ENCODE measurements around the gene ZNF423.

DNA sequence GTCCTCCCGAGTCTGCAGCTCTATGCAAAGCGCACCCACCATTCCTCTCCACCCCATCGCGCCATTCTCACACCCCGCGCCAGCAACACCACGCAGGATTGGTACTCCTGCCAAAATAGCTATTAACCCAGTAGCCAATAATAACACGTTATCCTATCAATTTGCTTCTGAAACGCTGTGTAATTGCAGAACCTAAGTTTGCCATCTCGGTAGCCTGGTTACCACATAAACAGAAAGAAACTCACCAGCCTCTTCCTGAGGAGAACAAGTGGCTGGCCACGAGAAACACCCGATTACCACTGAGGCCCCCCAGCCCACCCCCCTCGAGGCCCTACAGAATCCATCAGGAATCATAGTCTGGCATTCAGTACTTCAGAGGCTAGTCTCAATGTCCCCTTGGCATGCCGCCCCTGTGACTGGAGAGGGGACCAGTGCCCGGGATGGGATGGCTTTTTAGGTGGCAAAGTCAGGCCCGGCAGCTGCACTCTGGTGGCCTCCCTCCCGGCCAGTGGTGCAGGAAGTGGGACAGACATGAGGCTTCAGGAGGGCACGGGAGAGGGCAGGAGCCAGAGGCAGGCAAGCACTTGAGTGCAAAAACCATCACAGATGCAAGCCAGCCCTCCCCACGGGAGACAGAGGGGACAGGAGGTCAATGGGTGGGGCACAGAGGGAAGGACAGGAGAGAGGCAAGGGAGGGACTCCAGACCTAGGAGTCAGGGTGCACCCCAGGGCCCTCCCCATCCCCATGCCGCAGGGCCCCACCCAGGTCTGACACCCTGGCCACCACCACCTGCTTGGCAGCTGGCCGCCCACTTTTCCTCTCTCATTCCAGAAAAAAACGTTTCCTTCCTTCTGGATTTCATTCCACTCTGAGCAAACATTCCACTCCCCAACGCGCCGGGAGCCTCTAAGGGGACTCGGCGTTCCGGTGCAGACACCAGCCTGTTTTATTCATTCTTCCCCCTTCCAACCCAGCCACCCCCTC, 192.5 kb downstream of the ZNF423 start:
- TF ChIP-seq TAF1 (IDR thresholded peaks at IDR 0.05; ENCODE audit: low read depth): no peak
- TF ChIP-seq, protein P1, sequence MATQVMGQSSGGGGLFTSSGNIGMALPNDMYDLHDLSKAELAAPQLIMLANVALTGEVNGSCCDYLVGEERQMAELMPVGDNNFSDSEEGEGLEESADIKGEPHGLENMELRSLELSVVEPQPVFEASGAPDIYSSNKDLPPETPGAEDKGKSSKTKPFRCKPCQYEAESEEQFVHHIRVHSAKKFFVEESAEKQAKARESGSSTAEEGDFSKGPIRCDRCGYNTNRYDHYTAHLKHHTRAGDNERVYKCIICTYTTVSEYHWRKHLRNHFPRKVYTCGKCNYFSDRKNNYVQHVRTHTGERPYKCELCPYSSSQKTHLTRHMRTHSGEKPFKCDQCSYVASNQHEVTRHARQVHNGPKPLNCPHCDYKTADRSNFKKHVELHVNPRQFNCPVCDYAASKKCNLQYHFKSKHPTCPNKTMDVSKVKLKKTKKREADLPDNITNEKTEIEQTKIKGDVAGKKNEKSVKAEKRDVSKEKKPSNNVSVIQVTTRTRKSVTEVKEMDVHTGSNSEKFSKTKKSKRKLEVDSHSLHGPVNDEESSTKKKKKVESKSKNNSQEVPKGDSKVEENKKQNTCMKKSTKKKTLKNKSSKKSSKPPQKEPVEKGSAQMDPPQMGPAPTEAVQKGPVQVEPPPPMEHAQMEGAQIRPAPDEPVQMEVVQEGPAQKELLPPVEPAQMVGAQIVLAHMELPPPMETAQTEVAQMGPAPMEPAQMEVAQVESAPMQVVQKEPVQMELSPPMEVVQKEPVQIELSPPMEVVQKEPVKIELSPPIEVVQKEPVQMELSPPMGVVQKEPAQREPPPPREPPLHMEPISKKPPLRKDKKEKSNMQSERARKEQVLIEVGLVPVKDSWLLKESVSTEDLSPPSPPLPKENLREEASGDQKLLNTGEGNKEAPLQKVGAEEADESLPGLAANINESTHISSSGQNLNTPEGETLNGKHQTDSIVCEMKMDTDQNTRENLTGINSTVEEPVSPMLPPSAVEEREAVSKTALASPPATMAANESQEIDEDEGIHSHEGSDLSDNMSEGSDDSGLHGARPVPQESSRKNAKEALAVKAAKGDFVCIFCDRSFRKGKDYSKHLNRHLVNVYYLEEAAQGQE (IDR thresholded peaks at IDR 0.05; ENCODE audit: borderline replicate concordance): no peak
- TF ChIP-seq, protein P2, sequence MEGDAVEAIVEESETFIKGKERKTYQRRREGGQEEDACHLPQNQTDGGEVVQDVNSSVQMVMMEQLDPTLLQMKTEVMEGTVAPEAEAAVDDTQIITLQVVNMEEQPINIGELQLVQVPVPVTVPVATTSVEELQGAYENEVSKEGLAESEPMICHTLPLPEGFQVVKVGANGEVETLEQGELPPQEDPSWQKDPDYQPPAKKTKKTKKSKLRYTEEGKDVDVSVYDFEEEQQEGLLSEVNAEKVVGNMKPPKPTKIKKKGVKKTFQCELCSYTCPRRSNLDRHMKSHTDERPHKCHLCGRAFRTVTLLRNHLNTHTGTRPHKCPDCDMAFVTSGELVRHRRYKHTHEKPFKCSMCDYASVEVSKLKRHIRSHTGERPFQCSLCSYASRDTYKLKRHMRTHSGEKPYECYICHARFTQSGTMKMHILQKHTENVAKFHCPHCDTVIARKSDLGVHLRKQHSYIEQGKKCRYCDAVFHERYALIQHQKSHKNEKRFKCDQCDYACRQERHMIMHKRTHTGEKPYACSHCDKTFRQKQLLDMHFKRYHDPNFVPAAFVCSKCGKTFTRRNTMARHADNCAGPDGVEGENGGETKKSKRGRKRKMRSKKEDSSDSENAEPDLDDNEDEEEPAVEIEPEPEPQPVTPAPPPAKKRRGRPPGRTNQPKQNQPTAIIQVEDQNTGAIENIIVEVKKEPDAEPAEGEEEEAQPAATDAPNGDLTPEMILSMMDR (IDR thresholded peaks at IDR 0.05; ENCODE audit: poor library complexity, severe bottlenecking): no peak
